HS-5 (cell line): ENCODE results near the gene NCAPD2.
"Not testable (repeated sequence)": the region's sequence is repeated elsewhere in the genome, so short reads cannot be mapped to it uniquely, and the experiment has no call there.

Experiments
- DNase-seq: peaks from one replicate; pipeline ENCODE4 v3.0.0-alpha.2; 2012; ENCODE audit warnings: low read depth

NCAPD2 gene

DNA sequence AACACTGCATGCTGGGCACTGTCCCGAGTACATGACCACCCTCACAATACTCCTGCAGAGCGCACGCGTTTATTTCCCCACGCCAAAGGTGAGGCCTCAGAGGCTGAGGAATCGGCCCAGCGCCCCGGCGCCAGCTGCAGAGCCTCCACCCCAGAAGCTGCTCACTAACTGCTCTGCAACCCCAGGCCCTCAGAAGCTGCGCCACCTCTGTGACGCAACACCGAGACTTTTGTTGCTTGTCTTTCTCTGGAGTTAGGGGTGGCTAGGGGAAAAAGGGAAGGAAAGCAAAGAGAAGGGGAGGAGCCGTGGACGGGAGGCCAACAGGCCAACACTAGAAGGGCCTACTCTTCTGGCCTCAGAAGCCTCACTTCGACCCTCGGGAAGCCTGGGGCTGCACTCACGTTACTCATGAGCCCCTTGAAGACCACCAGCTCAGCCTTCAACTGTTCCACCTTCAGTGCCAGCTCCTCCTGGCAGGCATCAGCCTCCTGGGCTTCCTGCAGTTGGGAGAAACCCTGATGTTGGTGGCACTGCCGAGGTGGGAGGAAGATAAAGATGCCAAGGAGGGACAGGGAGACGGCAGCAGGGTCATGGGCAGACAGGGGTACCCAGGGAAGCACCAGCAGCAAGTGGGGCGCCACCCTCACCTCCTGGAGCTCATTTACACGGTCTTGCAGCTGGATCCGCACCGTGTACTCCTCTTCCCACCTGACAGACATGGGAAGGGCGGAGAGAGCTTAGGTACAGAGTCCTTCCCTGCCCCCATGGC is 56.6 kb downstream of the NCAPD2 start:
- DNase-seq: no peak

DNA sequence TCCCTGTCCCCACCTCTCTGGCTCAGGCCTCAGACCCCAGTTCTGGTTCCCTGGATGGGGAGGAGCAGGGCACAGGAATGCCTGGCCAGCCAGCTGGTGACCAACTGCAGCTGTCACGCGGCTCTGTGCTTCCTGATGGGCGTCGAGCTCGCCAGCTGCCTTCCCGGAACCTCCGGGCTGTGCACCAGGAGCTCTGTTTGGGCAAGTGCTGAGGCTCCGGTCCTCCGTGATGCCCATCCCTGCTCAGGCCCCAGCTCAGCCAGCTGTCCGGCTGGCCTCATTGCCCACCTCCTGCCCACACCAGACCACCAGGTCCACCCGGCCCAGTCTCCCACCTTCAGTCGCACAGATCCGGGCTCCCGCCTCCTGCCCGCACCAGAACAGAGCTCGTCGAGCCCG is 57.2 kb downstream of the NCAPD2 start:
- DNase-seq: no peak

DNA sequence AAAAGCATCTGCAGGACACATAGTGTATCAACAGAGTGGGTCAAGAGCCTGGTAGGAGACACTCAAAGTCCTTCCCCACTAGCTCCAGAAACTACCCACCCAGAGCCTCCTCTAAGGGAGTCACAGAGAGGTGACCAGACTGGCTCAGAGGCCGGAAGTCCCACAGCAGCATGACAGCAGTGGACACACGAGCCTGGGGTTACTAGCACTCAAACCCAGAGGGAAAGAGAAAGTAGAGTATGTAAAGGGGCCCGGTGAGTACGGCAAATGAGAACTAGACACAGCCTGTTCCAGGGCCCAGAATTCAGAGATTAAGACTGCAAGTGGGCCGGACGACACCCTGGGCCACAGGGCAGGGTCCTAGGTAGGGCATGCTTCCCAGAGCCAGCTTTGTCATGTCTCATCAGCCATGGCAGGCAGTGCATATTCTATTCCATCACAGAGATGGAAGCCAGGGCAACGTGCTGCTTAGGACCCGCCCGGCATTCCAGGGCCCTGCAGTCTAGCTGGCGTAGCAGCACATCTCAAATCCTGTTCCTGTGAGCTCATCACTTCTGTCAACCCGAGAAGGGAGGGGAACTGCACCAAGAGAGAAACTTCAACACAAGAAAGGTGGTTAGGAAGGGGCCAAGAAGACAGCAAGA is 57.7 kb downstream of the NCAPD2 start:
- DNase-seq: no peak

- no peak for DNase-seq
These were observed 58.2 kb downstream of the NCAPD2 start for GRCh38 chr12:6552140-6552551.

DNA sequence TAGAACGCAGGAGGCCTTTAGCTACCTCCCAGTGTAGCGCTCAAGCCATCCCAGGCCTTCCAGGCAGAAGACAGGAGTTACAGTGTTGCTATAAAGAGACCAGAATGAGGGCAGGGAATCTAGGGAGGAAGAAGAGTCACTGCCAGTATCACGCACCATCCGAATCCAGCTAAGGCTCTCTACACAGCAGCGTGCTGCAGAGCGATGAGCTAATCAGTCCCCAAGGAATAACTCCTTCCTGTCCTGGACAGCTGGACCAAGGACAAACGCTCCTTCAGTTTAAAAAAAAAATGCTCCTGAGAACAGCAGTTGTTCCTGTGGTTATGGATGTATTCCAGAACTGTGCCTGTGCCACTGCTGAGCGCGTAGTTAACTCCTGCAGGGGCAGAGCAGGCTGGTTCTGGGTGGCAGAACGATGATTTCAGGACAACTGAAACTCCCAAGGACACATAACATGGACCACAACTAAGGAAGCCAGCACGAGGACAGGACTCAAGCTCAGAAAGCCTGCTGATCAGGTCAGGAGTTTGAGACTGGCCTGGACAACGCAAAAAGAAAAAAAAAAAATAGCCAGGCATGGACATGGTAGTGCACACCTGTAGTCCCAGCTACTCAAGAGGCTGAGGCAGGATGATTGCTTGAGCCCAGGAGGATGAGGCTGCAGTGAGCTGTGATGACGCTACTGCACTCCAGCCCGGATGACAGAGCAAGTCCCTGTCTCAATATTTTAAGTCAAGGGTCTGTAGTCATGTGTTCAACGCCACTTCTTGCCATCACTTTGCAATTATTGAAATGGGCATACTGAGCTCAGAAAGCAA is 59.4 kb downstream of the NCAPD2 start:
- no peak for DNase-seq

DNA sequence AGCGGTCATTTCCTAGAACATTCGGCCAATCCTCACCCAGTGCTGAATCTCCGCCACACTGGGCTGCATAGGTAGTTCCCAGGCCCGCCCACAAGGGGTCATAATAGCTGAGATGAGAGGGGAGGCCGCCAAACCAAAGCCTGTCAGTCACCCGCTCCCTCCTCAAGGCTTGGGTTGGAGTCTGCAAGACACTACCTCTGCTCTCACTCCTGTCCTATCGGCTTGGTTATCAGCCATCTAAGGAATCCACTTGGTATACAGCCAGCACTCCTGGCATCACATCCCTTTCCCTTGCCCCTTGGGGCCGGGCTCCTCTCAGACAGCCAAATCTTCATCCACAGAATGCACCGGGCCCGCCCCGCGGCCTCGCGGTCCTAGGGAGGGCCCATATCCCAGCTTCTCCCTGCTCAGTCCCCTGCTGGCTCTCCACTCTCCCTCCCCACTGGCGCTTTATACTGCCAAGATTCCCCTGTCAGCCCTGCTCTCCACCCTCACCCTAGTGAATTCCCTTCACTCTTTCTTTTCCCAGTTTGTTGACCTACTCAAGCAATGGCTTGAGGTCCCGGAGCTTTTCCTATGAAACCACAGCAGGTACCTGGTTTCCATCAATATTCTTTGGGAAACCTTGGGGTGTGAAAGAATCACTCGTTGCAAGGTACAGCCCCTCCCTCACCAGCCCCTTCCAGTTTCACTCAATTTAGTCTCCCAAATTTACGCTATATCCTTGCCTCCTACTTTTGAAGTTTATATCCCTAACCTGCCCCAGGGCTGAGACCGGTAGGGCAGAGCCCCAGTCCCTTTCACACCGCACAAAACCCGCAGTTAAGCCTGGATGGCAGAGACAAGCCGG is 60.5 kb downstream of the NCAPD2 start:
- DNase-seq: no peak

DNA sequence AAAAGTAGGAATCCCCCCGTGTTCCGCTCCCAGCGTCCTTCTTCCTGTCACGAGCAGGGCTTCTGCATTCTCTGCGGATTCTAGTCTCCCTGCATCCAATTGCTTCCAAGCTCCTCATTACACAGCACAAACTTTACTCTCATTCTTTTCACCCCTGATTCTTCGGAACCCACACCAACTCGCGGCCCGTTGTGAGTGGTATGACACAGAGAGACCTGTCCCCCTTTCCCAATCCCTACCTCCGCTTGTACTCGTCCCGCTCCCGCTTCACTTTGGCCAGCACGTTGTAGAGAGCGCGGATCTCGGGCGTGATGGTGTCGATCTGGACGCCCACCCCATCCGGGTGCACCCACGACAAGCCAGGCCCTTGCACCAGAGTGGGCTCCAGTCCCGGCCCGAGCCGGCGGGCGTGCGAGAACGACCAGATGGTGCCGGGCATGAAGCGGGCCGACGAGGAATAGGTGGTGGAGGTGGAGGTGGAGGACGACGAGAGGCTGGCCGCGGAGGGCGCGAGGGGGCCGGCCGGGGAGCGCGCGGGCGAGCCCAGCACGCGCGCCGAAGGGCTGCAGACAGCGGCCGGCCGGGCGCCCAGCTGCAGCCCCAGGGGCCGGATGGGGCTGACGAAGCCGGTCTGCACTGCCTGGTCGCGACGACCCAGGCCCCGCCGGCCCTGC is 61.3 kb downstream of the NCAPD2 start:
- DNase-seq: no peak

DNA sequence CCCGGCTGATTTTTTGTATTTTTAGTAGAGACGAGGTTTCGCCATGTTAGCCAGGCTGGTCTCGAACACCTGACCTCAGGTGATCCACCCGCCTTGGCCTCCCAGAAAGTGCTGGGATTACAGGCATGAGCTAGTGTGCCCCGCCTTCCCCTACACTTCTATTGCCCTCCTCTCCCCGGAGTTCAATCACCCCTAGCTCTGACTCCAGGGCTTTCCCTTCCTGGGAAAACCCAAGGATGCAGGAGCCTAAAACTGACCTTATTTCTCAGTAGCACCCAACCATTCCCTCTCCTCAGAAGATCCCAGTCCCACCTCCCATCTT is 62.6 kb downstream of the NCAPD2 start:
- DNase-seq: not testable (repeated sequence)

DNA sequence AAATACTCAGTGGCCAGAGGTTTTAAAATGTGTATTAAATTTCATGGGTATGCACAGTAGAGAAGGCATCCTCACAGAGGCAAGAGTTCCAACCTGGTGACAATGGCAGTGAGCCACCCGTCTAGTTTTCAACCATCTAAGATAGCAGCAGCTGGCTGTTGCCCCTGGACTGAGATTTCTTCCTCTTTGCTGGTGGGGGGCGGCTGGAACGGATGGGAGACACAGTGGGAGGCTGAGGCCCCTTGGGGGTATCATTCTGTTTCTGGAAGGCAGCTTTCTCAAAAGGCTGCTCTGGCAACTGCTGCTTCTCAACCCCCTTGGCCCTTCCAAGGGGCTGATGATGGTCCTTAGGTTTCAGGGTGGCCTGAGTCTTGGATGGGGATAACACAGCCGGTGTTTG is 63.0 kb downstream of the NCAPD2 start:
- DNase-seq: no peak

- not testable (repeated sequence) for DNase-seq
These were observed 64.3 kb downstream of the NCAPD2 start for GRCh38 chr12:6558014-6558760.

DNA sequence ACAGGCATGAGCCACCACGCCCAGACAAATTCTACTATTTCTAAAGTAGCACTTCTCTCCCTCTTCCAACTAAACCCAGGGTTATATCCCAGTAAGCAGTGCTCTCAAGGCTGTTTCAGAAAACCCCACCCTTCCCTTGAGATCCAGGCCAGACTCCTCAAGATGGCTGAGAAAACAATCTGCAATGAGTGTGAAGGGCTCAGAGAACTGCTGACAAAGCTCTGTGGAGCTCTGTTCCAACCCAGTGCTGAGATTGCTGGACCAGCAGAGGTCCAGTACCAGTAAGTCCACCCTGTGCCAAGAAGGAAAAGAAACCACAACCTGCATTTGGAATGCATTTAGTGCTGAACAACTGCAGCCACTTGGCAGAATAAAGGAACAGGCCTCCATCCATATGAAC is 65.6 kb downstream of the NCAPD2 start:
- no peak for DNase-seq

GRCh38 chr12:6560501-6561205 is 66.8 kb downstream of the NCAPD2 start:
- DNase-seq: no peak

DNA sequence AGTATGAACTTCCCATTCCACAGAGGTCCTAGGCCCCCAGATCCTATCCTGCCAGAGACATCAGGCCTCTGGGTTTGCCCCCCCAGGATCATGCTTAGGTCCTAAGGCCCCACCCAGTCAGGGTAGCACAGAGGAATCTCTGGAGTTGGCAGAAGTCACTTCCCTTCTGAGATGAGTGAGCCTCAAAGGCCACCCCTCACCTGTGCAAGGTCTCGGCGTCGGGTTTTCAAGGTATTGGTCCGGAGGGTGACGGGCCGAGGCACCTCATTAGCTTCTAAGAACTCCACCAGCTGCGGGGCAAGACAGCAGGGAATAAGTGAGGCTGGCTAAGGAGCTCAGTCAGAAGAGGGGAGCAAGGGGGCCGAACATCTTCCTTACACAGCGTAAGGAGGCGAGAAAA is 69.0 kb downstream of the NCAPD2 start:
- DNase-seq: no peak

GRCh38 chr12:6563448-6564050 is 69.6 kb downstream of the NCAPD2 start:
- DNase-seq: no peak

DNA sequence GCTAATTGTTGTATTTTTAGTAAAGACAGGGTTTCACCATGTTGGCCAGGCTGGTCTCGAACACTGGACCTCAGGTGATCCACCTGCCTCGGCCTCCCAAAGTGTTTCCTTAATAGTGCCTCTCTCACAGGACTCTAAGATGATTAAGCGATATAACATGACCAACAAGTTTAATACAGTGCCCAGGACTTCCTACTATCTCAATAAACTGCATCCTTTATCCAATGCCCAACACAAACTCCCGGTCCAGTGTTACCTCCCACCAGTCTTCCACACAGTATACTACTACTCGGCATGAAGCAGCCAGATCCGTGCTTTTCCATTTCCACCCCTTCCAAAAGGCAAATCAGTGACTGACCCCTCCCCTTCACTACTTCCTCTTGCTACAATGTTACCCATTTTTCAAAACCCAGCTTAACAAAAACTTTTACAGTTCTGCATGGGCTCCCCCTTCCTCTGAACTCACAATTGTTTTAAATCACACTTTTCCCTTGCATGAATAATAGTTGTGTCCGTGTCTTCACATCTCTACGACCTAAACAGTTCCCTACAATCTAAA is 73.3 kb downstream of the NCAPD2 start:
- no peak for DNase-seq

DNA sequence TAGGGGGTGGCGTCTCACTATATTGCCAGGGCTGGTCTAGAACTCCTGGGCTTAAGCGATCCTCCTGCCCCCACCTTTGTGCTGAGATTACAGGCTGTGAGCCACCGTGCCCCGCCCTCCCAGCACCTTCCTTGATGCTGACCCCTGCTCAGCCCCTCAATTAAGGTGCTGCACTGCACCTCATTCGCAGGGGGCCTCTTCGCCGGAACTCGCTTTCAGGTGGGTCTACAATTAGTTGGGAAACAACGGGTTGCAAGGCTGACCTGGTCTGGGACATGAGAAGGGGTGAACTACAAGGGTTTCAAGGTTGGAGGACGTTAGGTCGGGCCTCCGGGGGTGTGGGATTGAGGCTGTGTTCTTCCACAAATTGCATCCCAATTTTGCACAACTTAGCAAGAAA is 75.4 kb downstream of the NCAPD2 start:
- no peak for DNase-seq

GRCh38 chr12:6569786-6570185 is 75.9 kb downstream of the NCAPD2 start:
- DNase-seq: no peak

DNA sequence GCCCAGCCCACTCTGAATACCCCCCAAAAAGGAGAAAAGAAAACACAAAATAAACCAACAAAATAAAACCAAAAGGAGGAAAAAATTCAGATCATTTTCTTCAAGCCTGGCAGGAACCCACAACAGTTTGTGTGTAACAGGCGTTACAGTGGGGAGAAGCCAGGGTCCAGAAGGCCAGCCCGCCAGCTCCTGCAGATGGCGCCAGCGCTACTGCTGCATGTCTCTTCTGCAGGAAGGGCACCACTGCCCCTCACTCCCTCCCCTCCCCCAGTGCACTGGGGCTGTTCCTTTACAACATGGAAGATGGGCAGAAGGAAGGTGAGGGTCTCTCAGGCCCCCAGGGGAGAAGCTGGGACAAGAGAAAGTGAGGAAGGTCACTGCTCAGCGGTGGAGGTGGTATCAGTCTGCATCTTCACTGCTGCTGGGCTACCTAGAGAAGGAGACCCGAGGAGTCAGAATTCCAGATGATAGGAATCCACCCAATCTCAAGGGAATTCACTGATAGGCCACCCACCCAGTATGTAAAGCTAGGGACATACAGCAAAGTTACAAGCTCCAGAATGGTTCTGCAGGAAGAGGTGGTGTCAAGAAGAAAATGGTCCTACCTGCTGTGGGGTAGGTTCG is 76.5 kb downstream of the NCAPD2 start:
- DNase-seq: no peak

DNA sequence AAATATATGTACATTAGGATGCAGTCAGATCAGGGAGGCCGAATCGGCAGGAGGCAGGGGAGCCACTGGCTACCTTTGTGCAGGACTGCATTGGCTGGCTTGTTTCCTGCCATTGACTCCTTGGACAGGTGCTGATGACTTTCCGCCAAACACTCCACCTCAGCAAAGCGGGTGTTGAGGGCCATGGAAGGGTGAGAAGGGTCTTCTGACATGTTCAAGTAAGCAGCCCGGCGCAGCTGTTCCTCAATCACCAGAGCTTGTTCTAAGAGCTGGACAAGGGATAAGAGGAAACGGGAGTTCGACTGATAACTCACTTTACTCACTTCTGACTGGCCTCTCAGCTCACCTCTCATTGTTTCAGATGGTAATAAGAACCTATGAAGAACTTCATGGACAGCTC is 79.1 kb downstream of the NCAPD2 start:
- DNase-seq: no peak
